Transverse colon (tissue), 4 donors: Measurements from ENCODE around the gene SNTA1. TPM values are rescaled to one million over a fixed set of nuclear protein-coding genes. Genes with fewer than 3 reads are reported as not detected.
"Not testable (repeated sequence)": the region's sequence is repeated elsewhere in the genome, so short reads cannot be mapped to it uniquely, and the experiment has no call there.

Experiments used
- DNase-seq: peaks from one replicate; pipeline ENCODE4 v3.0.0-alpha.2; 2019
- H3K27ac ChIP-seq, 4 donors: fragments of 200-600 bp; sonication (generic); 2 replicates each; pipeline ENCODE4 v1.5.1; 2016 to 2018; ENCODE audit warnings: inconsistent platforms in 4 of 4
- H3K27me3 ChIP-seq: fragments of 200-600 bp; sonication (generic); 2 replicates; pipeline ENCODE4 v1.5.1; 2017; ENCODE audit warnings: inconsistent platforms
- H3K36me3 ChIP-seq, 4 donors: fragments of 200-600 bp; sonication (generic); 2 replicates each; pipeline ENCODE4 v1.5.1; 2017 to 2019; ENCODE audit warnings: inconsistent platforms in 4 of 4
- H3K4me1 ChIP-seq, 4 donors: fragments of 200-600 bp; sonication (generic); 2 replicates each; pipeline ENCODE4 v1.5.1; 2017 to 2020; ENCODE audit warnings: inconsistent platforms in 4 of 4
- H3K4me3 ChIP-seq, 4 donors: fragments of 200-600 bp; sonication (generic); 1 replicate in 1 of 4; 2 replicates in 3 of 4; pipeline versions ENCODE4 v1.5.1 to v1.6.1; 2017 to 2019; ENCODE audit warnings: inconsistent platforms in 4 of 4
- H3K9me3 ChIP-seq, 2 donors: fragments of 200-600 bp; sonication (generic); 2 replicates each; pipeline ENCODE4 v1.5.1; 2017 to 2019; ENCODE audit warnings: inconsistent platforms in 2 of 2
- CTCF ChIP-seq, 5 experiments: fragments of 200-600 bp in 3 of 5; fragments of 450-650 bp in 2 of 5; sonication (generic) in 3 of 5; IDR thresholded peaks; 1 replicate in 2 of 5; 2 replicates in 3 of 5; pipeline ENCODE4 v1.5.1; 2016 to 2017; ENCODE audit warnings: antibody characterized with exemption in 5 of 5, inconsistent platforms in 3 of 5, mild to moderate bottlenecking in 2 of 5, moderate library complexity in 1 of 5
- EP300 ChIP-seq: sonication (generic); formaldehyde crosslinking; IDR thresholded peaks from one replicate; pipeline ENCODE4 v1.6.1; 2017; ENCODE audit warnings: antibody characterized with exemption, low read depth
- POLR2A ChIP-seq: fragments of 450-650 bp; IDR thresholded peaks from one replicate; pipeline ENCODE4 v1.6.1; 2016; ENCODE audit warnings: antibody characterized with exemption, mild to moderate bottlenecking, moderate library complexity
- POLR2AphosphoS5 ChIP-seq, 3 donors: sonication (generic); formaldehyde crosslinking; IDR thresholded peaks; one replicate each; pipeline ENCODE4 v1.6.1; 2016; ENCODE audit warnings: antibody characterized with exemption in 3 of 3
- WGBS, 2 donors: methylation state at CpG; one replicate each; pipeline ENCODE4 v1.1.5; 2018; ENCODE audit warnings: low coverage in 1 of 2; 5-methylcytosine and 5-hydroxymethylcytosine counted together
- in situ Hi-C, 4 donors: fragments of 200-750 bp; cut with MboI; loops; one replicate each; pipeline versions ENCODE4 v1.15.0 to v1.15.1; 2017; ENCODE audit warnings: low sequenced_read_pairs in 3 of 4, low pct_ligation_motif_present in 1 of 4, low pct_unique_long_range_greater_than_20kb in 1 of 4
- intact Hi-C: fragments of 100-400 bp; cut with DNase I; formaldehyde crosslinking; loops from one replicate; pipeline ENCODE4 v1.15.1; 2023; ENCODE audit warnings: low total_unique reads
- total RNA-seq, 4 donors: library from RNA; depleted of rRNA; stranded (reverse); fragments of >200 nt; gene quantifications; one replicate each; pipeline ENCODE4 v1.1.0, GENCODE V29; 2016

Gene SNTA1
- total RNA-seq, 4 donors from 2014 or later: 10.3 to 21.7 (median 14.5) TPM

DNA sequence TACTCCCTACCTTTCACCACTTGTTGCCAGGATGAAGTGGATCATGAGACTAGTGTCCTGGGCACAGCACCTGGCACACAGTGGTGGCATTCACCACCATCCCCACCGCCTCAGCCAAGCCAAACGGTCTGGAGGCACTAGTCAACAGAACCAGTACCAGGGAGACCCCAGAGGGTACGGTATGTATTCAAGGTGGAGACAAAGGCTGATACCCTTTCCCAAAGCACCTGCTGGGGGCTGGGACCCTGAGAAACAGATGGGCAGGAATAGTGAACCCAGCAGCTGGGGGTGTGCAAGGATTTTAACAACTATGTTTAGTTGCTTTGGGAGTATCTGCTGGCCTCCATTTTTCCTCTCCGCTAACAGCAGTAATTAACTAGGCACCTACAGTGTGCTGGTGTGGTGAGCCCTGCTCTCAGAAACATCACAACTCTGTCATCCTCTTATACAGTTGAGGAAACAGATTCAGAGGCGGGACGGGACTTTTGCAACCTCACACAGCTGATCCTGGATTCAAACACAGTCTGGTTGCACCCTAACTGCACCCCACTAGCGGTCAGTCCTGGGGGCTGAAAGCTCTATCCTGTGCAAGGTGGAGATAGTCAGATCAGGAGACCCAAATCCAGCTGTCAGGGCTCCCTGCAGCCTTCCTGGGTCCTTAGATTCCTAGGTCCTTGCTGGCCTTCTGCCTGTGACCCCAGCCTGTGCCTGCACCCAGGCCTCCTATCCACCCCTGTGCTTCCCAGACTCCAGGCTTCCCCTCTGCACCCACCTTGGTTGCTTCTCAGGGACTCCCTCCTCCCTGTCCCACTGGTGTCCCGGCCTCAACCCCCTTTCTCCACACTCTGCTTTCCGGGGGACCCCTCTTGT, 1.2 kb downstream of the SNTA1 start:
- 10 to 74% methylated on average over 2 to 9 of the region's 9 CpGs for WGBS, 2 donors
- Histone ChIP-seq H3K27ac (peak overlapping the region; percentile 76 to 91 (median 86)), H3K27me3 (no peaks in the 10 kb centered on the region), H3K4me1 (peaks cover 9 to 29% (median 17%) of the 10 kb centered on the region in 4 donors), H3K36me3 (no peaks in the 10 kb centered on the region), H3K9me3 (no peaks in the 10 kb centered on the region), H3K4me3 (peak overlapping the region in 3 of 4 donors; percentile 63 to 88 (median 75))
- no peak for TF ChIP-seq CTCF (IDR thresholded peaks at IDR 0.05)
- no peak for TF ChIP-seq POLR2AphosphoS5 (IDR thresholded peaks at IDR 0.05)
- TF ChIP-seq POLR2A: no peak
- no peak for TF ChIP-seq EP300
- in situ Hi-C loops: no loop called here
- intact Hi-C loops: no loop called here
- peak; percentile 11 for DNase-seq

GRCh38 chr20:33441142-33441955, 2.2 kb downstream of the SNTA1 start:
- H3K9me3 ChIP-seq: no peaks in the 10 kb centered on the region
- intact Hi-C loops: no loop called here
- in situ Hi-C loops: no loop called here
- H3K4me3 ChIP-seq: no peak overlapping the region
- WGBS, 2 donors: 86 to 100% methylated on average over 1 to 7 of the region's 7 CpGs
- TF ChIP-seq POLR2AphosphoS5 (IDR thresholded peaks at IDR 0.05): no peak
- no peak for TF ChIP-seq CTCF (IDR thresholded peaks at IDR 0.05)
- TF ChIP-seq POLR2A: no peak
- TF ChIP-seq EP300: no peak
- peaks cover 9 to 29% (median 17%) of the 10 kb centered on the region in 4 donors for H3K4me1 ChIP-seq
- DNase-seq: no peak
- no peaks in the 10 kb centered on the region for H3K36me3 ChIP-seq
- H3K27me3 ChIP-seq: no peaks in the 10 kb centered on the region
- H3K27ac ChIP-seq: no peak overlapping the region

DNA sequence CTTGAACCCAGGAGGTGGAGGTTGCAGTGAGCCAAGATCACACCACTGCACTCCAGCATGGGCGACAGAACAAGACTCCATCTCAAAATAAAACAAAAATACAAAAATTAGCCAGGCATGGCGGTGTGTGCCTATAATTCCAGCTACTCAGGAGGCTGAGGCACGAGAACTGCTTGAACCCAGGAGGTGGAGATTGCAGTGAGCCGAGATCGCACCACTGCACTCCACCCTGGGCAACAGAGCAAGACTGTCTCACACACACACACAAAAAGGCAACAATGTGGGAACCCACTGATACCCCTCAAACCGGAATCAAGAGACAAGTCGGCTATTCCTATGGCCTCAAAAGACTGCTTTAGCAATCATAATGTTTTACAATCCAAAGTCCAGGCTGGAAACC, 3.0 kb downstream of the SNTA1 start:
- H3K27me3 ChIP-seq, H3K9me3 ChIP-seq, H3K4me3 ChIP-seq, DNase-seq, H3K27ac ChIP-seq, intact Hi-C loops, H3K36me3 ChIP-seq, in situ Hi-C loops: not testable (repeated sequence)
- WGBS, 2 donors: 88 to 100% methylated on average over 1 to 7 of the region's 7 CpGs
- peaks cover 9 to 29% (median 17%) of the 10 kb centered on the region in 4 donors for H3K4me1 ChIP-seq

DNA sequence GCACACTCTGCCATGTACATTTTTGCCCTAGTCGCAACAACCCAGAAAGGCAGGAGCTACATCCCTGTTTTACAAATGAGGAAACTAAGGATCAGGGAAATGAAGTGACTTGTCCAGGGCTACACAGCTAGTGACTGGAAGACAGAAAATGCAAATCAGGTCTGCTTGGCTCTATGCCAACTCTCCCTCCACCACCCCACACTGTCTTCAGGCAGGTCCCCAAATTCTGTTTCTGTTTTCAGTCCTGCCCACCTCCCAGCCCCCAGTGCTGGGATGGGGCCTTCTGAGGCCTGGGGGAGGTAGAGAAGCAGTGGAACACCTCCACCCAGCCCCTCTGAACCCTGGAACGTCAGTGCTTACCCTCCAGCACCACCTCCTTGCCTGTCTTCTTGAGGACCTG, 5.1 kb downstream of the SNTA1 start:
- intact Hi-C loops: no loop called here
- 78% methylated on average over 2 of the region's 2 CpGs; no CpG with 5 or more reads in 1 of the 2 donors for WGBS, 2 donors
- TF ChIP-seq EP300: no peak
- TF ChIP-seq POLR2A: no peak
- TF ChIP-seq POLR2AphosphoS5 (IDR thresholded peaks at IDR 0.05): no peak
- no peak for TF ChIP-seq CTCF (IDR thresholded peaks at IDR 0.05)
- DNase-seq: no peak
- Histone ChIP-seq H3K27me3 (no peaks in the 10 kb centered on the region), H3K36me3 (no peaks in the 10 kb centered on the region), H3K27ac (no peak overlapping the region), H3K4me1 (peaks cover 9 to 21% (median 12%) of the 10 kb centered on the region in 4 donors), H3K9me3 (no peaks in the 10 kb centered on the region), H3K4me3 (no peak overlapping the region)
- in situ Hi-C loops: no loop called here
